ENCODE data around the gene R3HDM1.
"Not testable (repeated sequence)": the region's sequence is repeated elsewhere in the genome, so short reads cannot be mapped to it uniquely, and the experiment has no call there.

R3HDM1 gene

DNA sequence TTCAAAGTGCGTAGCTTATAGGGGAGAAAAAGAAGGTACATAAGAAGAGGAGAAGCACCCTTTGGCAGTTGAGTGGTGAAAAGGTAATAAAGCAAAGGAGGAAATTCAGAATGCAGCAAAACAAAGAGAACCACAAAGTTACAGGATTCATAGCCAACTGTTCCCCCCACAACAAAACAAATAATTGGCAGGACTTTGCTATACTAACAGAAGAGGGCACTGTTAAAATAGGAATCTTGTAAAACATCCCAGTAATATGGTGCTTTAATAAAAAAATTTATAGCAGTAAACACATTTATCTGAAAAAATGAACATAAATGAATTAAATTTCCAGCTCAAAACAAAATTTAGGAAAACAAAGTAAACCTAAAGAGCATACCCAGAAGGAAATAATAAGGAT lies 42.3 kb downstream of the R3HDM1 start:
- DNase-seq (ENCODE audit: low read depth), result no peak

- DNase-seq (ENCODE audit: low read depth), result no peak
These were observed 50.0 kb downstream of the R3HDM1 start for GRCh38 chr2:135581282-135581681.

- no peak for DNase-seq (ENCODE audit: low read depth)
These were observed 51.1 kb downstream of the R3HDM1 start for GRCh38 chr2:135582383-135582782.

GRCh38 chr2:135585586-135585985 lies 54.3 kb downstream of the R3HDM1 start:
- peak; percentile 27 for DNase-seq (ENCODE audit: low read depth)

- DNase-seq (ENCODE audit: low read depth), result peak; percentile 5
These were observed 54.9 kb downstream of the R3HDM1 start for GRCh38 chr2:135586148-135586547.

DNA sequence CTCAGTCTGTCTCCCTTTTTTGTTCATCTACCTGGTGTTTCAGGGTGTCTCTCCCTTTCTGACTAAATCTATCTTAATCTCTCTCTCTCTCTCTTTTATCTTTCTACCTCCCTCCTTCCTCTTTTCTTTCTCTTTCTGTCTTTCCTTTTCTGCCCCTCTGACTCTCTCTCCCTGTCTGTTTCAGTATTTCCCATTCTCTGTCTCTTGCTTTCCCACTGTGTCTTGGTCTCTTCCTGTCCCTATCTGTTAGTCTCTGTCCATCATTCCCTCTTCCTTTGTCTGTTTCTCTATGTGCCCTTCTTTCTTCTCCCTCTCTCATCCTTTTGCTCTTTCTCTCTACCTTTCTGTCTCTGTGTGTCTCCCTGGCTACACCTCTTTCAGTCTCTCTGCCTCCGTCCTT lies 56.7 kb downstream of the R3HDM1 start:
- no peak for DNase-seq (ENCODE audit: low read depth)

DNA sequence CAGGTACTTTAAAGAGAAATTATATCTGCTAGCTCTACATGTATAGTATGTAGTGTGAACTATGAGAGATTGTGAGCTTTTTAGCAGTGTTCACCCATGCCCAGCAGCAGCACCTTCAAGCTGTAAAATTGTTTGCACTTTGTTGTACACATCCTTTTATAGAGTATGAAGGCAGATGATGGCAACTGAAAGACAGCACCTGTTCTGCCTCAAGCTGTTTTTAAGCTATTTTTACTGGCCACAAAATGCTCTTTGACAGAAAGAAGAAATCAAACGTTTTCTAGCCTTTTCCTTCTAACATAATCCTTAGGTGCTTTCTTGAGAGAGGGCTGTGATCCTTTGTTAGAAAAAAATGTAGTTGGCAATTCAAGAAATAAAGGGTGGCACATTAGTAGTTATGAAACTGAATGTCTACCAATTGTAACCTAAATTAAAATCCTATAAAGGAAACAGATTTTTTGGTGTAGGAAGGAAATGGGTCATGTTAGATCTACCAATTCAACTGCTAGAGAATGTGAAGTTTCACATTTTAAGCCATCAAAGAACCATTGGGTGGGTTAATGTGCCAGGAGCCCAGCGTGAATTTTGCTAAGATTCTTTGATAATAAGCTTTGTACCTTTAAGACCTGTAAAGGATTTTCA lies 59.5 kb downstream of the R3HDM1 start:
- no peak for DNase-seq (ENCODE audit: low read depth)

DNA sequence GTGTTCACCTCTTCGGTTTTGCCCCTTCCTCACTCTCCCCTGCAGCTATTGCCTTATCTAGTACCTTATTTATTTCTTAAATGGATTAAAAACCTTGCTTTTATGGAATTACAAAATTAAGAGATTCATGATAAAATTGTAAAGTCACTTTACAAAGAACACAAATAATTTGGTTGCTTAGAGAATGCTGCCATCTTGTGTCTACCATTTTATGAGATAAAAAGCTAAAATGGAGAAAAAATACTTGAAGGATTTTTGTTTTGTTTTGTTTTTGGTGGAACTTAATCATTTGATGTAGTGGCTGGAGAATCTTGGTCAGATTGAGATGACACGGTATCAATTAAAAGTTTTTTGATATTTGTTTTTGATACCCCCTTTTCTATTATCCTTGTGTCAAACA lies 69.6 kb downstream of the R3HDM1 start:
- DNase-seq (ENCODE audit: low read depth), result no peak

- DNase-seq (ENCODE audit: low read depth), result no peak
These were observed 72.3 kb downstream of the R3HDM1 start for GRCh38 chr2:135603543-135603942.

DNA sequence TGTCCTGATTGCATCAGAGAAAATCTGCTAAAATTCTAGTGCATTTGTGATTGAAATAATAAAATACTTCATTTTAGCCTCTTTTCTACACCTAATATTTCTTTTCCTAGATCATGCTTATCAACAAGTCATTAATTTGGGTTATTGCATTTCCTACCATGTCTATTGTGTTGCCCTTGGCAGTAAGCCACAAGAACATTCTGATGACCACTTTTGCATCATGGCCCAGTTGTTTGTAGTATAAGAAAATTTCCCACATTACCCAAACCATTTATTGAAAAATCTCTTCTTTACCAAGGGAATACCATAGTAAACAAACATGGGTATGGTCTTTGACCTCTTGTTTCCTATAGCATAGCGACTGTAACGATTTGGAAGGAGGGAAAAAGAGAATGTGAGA lies 76.3 kb downstream of the R3HDM1 start:
- peak; percentile 58 for DNase-seq (ENCODE audit: low read depth)

DNA sequence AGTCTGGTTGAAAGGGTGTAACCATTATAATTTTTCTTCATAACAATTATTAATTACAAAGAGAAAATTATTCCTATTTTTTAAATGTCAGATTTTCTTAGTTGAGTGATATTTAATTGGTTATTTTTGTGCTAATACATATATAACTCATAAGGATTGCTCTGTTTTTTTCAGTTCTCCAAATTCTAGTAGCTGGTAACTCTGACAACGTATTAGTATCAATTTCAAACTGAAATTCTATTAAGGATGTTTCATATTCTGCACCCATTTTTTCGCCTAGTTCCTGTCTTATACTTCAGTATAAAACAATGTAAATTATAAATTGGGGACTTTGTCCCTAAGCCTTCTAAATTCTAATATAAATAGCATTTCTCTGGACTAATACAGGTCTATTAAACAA lies 81.0 kb downstream of the R3HDM1 start:
- DNase-seq (ENCODE audit: low read depth), result no peak

DNA sequence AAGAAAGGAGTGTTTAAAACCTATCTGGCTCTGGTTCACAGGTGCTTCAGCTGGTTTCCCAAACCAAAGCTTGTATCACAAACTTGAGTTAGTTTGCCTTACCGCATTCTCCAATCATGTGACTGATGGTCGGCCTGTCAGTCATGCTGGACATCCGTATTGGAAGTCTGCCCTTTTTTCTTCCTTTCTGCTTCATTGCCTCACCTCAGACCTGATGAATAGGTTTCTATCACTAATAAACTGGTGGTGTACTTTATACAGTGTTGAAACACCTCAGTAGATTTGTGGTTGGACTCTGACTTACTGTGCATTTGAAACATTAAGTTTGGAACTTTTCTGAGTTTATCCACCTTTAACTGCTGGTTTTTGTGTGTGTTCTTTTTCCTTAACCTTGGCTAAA lies 84.1 kb downstream of the R3HDM1 start:
- DNase-seq (ENCODE audit: low read depth), result no peak

- no peak for DNase-seq (ENCODE audit: low read depth)
These were observed 86.3 kb downstream of the R3HDM1 start for GRCh38 chr2:135617501-135618015.

- no peak for DNase-seq (ENCODE audit: low read depth)
These were observed 88.9 kb downstream of the R3HDM1 start for GRCh38 chr2:135620198-135620597.

GRCh38 chr2:135629520-135629919 lies 98.2 kb downstream of the R3HDM1 start:
- DNase-seq (ENCODE audit: low read depth), result no peak

DNA sequence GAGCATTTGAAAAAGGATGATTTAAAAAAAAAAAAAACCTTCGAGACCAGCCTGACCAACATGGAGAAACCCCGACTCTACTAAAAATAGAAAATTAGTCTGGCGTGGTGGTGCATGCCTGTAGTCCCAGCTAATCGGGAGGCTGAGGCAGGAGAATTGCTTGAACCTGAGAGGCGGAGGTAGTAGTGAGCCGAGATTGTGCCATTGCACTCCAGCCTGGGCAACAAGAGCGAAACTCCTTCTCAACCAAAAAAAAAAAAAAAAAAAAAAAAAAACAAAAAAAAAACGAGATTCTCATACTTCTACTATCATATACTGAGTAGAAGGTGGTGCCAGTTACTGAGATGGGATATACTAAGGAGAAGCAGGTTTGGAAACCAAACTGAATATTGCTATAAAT lies 98.8 kb downstream of the R3HDM1 start:
- not testable (repeated sequence) for DNase-seq (ENCODE audit: low read depth)

- no peak for DNase-seq (ENCODE audit: low read depth)
These were observed 99.2 kb downstream of the R3HDM1 start for GRCh38 chr2:135630488-135630887.

DNA sequence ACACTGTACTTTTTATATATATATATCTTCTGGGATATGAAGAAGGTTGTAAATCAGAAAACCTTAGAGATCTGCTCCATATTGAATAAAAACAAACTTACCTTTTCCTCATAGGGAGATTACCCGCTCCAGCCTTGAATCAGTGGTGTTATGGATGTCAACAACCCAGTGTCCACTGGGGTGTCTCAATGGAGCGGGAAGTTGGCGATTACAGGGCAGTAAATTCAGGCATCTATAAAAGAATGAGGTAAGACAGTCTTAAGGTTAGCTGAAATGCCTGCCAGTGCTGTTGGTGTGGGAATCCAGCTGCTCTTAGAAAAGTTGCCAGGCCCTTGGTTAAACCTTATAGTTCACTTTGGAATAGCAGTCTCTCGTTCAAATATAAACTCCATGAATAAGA lies 102.3 kb downstream of the R3HDM1 start:
- no peak for DNase-seq (ENCODE audit: low read depth)

- no peak for DNase-seq (ENCODE audit: low read depth)
These were observed 104.0 kb downstream of the R3HDM1 start for GRCh38 chr2:135635212-135635835.

DNA sequence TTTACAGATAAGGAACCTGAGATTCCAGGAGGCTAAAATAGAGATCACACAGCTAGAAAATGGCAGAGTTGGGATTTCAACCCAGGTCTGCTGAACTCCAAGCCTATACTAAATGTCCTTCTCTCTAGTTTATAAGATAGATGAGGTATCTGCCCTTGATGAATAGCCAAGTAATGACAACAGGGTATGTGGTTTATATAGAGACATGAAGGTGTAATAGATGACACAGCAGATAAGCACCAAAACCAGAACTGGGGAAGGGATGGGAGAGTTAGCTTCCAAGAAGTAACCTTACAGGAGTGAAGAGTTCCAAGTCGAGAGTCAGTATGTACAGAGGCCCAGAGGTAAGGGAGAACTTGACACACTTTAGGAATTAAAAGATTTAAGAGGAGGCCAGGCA lies 105.7 kb downstream of the R3HDM1 start:
- no peak for DNase-seq (ENCODE audit: low read depth)

DNA sequence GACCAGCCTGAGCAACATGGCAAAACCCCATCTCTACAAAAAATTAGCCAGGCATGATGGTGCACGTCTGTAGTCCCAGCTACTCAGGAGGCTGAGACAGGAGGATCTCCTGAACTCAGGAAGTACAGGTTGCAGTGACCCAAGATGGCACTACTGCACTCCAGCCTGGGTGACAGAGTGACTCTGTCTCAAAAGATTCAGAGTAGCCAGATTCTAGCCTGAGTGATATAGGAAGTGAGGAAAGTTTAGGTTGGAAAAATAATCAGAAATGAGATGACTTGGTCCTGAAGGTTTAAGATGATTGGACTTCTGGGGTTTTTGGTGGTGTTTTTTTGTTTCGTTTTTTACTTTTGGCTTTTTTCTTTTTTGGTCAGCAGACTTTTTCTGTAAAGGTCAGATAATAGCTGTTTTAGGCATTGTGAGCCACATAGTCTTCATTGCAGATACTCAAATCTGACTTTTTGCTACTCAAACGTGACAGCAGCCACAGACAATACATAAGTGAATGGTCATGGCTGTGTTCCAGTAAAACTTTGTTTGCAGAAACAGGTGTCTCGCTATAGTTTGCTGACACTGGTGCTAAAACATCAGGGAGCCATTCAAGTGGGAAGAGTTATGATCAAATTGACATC lies 106.3 kb downstream of the R3HDM1 start:
- DNase-seq (ENCODE audit: low read depth), result no peak

GRCh38 chr2:135638825-135639224 lies 107.5 kb downstream of the R3HDM1 start:
- DNase-seq (ENCODE audit: low read depth), result no peak
